ENCODE results near the gene MAGI3.

MAGI3 gene

GRCh38 chr1:113416496-113416895, 26.2 kb downstream of the MAGI3 start:
- Histone ChIP-seq H3K9ac (ENCODE audit: low read depth, low read length, poor library complexity, severe bottlenecking) (no peak overlapping the region), H4K20me1 (ENCODE audit: insufficient read depth, low read length, poor library complexity, severe bottlenecking) (peaks cover 3% of the 10 kb centered on the region), H3K4me2 (ENCODE audit: low read depth, low read length, poor library complexity, severe bottlenecking) (no peak overlapping the region), H3K79me2 (ENCODE audit: insufficient read depth, low read length) (no peaks in the 10 kb centered on the region), H3K4me1 (ENCODE audit: insufficient read depth, low read length, poor library complexity, severe bottlenecking) (no peaks in the 10 kb centered on the region), H3K9me2 (replicated peaks; ENCODE audit: low read depth, low read length) (no peaks in the 10 kb centered on the region), H2AFZ (ENCODE audit: low read length) (no peak overlapping the region), H3K36me3 (ENCODE audit: insufficient read depth, low read length) (no peaks in the 10 kb centered on the region), H3K27me3 (ENCODE audit: insufficient read depth, low read length, poor library complexity, severe bottlenecking) (no peaks in the 10 kb centered on the region), H3F3A (ENCODE audit: low read depth) (peaks cover 13% of the 10 kb centered on the region; the same call in 1 of the 2 replicates), H3K9me3 (ENCODE audit: insufficient read depth, low read depth, low read length) (no peaks in the 10 kb centered on the region; the same call in 1 of the 2 replicates), H3K4me3 (ENCODE audit: low read length, poor library complexity, severe bottlenecking) (no peak overlapping the region)
- TF ChIP-seq EZH2phosphoT487 (IDR thresholded peaks at IDR 0.05; ENCODE audit: borderline replicate concordance) (no peak), CTCF (conservative IDR thresholded peaks at IDR 0.05; ENCODE audit: low read length) (no peak)

GRCh38 chr1:113422315-113423068, 32.2 kb downstream of the MAGI3 start:
- no peaks in the 10 kb centered on the region for H4K20me1 ChIP-seq (ENCODE audit: insufficient read depth, low read length, poor library complexity, severe bottlenecking)
- no peak overlapping the region for H2AFZ ChIP-seq (ENCODE audit: low read length)
- H3F3A ChIP-seq (ENCODE audit: low read depth), result no peaks in the 10 kb centered on the region
- no peaks in the 10 kb centered on the region for H3K4me1 ChIP-seq (ENCODE audit: insufficient read depth, low read length, poor library complexity, severe bottlenecking)
- H3K4me3 ChIP-seq (ENCODE audit: low read length, poor library complexity, severe bottlenecking), result no peak overlapping the region
- no peaks in the 10 kb centered on the region for H3K27me3 ChIP-seq (ENCODE audit: insufficient read depth, low read length, poor library complexity, severe bottlenecking)
- H3K9ac ChIP-seq (ENCODE audit: low read depth, low read length, poor library complexity, severe bottlenecking), result no peak overlapping the region
- TF ChIP-seq EZH2phosphoT487 (IDR thresholded peaks at IDR 0.05; ENCODE audit: borderline replicate concordance), result no peak
- no peak for TF ChIP-seq CTCF (conservative IDR thresholded peaks at IDR 0.05; ENCODE audit: low read length)
- H3K79me2 ChIP-seq (ENCODE audit: insufficient read depth, low read length), result peaks cover 9% of the 10 kb centered on the region; the same call in 1 of the 2 replicates
- H3K36me3 ChIP-seq (ENCODE audit: insufficient read depth, low read length), result no peaks in the 10 kb centered on the region
- peaks cover 5% of the 10 kb centered on the region for H3K9me3 ChIP-seq (ENCODE audit: insufficient read depth, low read depth, low read length)
- no peak overlapping the region for H3K4me2 ChIP-seq (ENCODE audit: low read depth, low read length, poor library complexity, severe bottlenecking)
- no peaks in the 10 kb centered on the region for H3K9me2 ChIP-seq (replicated peaks; ENCODE audit: low read depth, low read length)

- Histone ChIP-seq H3K9me2 (replicated peaks; ENCODE audit: low read depth, low read length) (no peaks in the 10 kb centered on the region), H3K36me3 (ENCODE audit: insufficient read depth, low read length) (no peaks in the 10 kb centered on the region), H3K4me3 (ENCODE audit: low read length, poor library complexity, severe bottlenecking) (no peak overlapping the region), H3K9ac (ENCODE audit: low read depth, low read length, poor library complexity, severe bottlenecking) (no peak overlapping the region), H3K9me3 (ENCODE audit: insufficient read depth, low read depth, low read length) (peaks cover 5% of the 10 kb centered on the region), H4K20me1 (ENCODE audit: insufficient read depth, low read length, poor library complexity, severe bottlenecking) (no peaks in the 10 kb centered on the region), H2AFZ (ENCODE audit: low read length) (no peak overlapping the region), H3K27me3 (ENCODE audit: insufficient read depth, low read length, poor library complexity, severe bottlenecking) (no peaks in the 10 kb centered on the region), H3K79me2 (ENCODE audit: insufficient read depth, low read length) (peaks cover 9% of the 10 kb centered on the region; the same call in 1 of the 2 replicates), H3F3A (ENCODE audit: low read depth) (no peaks in the 10 kb centered on the region), H3K4me2 (ENCODE audit: low read depth, low read length, poor library complexity, severe bottlenecking) (no peak overlapping the region), H3K4me1 (ENCODE audit: insufficient read depth, low read length, poor library complexity, severe bottlenecking) (no peaks in the 10 kb centered on the region)
- TF ChIP-seq EZH2phosphoT487 (IDR thresholded peaks at IDR 0.05; ENCODE audit: borderline replicate concordance) (no peak), CTCF (conservative IDR thresholded peaks at IDR 0.05; ENCODE audit: low read length) (no peak)
Observed at GRCh38 chr1:113423826-113424225, 33.5 kb downstream of the MAGI3 start.

All from Loucy (cell line).